Liver (tissue), 9 donors: ENCODE measurements around the gene SMU1. TPM values are rescaled to one million over a fixed set of nuclear protein-coding genes. Genes with fewer than 3 reads are reported as not detected.
A peak's percentile ranks its signal among the peaks of the same experiment; 100 is the strongest.

Experiments
- DNase-seq: peaks from one replicate; pipeline ENCODE4 v3.0.0-alpha.2; 2017; ENCODE audit warnings: low spot score
- H3K27ac ChIP-seq, 2 donors: one replicate each; pipeline ENCODE4 v1.7.0; 2013; ENCODE audit warnings: inconsistent platforms in 2 of 2, low read length in 2 of 2, control low read depth in 1 of 2, low read depth in 1 of 2, mild to moderate bottlenecking in 1 of 2
- H3K27me3 ChIP-seq, 4 donors: one replicate each; pipeline versions ENCODE4 v1.6.1 to v1.7.0; 2013; ENCODE audit warnings: low read length in 3 of 4, inconsistent platforms in 1 of 4, mild to moderate bottlenecking in 1 of 4, moderate library complexity in 1 of 4; ENCODE audit not compliant: control insufficient read depth in 4 of 4, insufficient read depth in 4 of 4
- H3K36me3 ChIP-seq, 4 donors: one replicate each; pipeline versions ENCODE4 v1.6.1 to v1.7.0; 2013; ENCODE audit warnings: low read length in 3 of 4, mild to moderate bottlenecking in 3 of 4, low read depth in 1 of 4, moderate library complexity in 1 of 4; ENCODE audit not compliant: control insufficient read depth in 4 of 4, insufficient read depth in 3 of 4
- H3K4me1 ChIP-seq, 4 donors: one replicate each; pipeline versions ENCODE4 v1.6.1 to v1.7.0; 2013; ENCODE audit warnings: low read length in 3 of 4, mild to moderate bottlenecking in 3 of 4, moderate library complexity in 1 of 4; ENCODE audit not compliant: control insufficient read depth in 4 of 4, insufficient read depth in 4 of 4
- H3K4me3 ChIP-seq, 3 donors: one replicate each; pipeline versions ENCODE4 v1.6.1 to v1.7.0; 2013; ENCODE audit warnings: low read length in 3 of 3, control low read depth in 1 of 3, low read depth in 1 of 3, mild to moderate bottlenecking in 1 of 3
- H3K9ac ChIP-seq, 2 donors: one replicate each; pipeline ENCODE4 v1.7.0; 2013; ENCODE audit warnings: low read length in 2 of 2, mild to moderate bottlenecking in 2 of 2, moderate library complexity in 2 of 2, control low read depth in 1 of 2, low read depth in 1 of 2
- H3K9me3 ChIP-seq, 4 donors: one replicate each; pipeline versions ENCODE4 v1.6.1 to v1.7.0; 2013; ENCODE audit warnings: low read length in 3 of 4; ENCODE audit not compliant: control insufficient read depth in 4 of 4
- EGR1 ChIP-seq, 2 donors: IDR thresholded peaks; 2 replicates each; pipeline ENCODE4 v1.6.1; 2016 to 2018; ENCODE audit warnings: antibody characterized with exemption in 2 of 2, low read depth in 2 of 2
- FOXA1 ChIP-seq: IDR thresholded peaks from 2 replicates; pipeline ENCODE4 v1.6.1; 2016; ENCODE audit warnings: antibody characterized with exemption
- FOXA2 ChIP-seq: IDR thresholded peaks from 2 replicates; pipeline ENCODE4 v1.6.1; 2016; ENCODE audit warnings: antibody characterized with exemption
- GABPA ChIP-seq, 2 donors: IDR thresholded peaks in 1 of 2; conservative IDR thresholded peaks in 1 of 2; 2 replicates each; pipeline ENCODE4 v1.6.1; 2016; ENCODE audit warnings: antibody characterized with exemption in 2 of 2, mild to moderate bottlenecking in 1 of 2, moderate library complexity in 1 of 2
- HNF4A ChIP-seq, 2 donors: conservative IDR thresholded peaks; 2 replicates each; pipeline ENCODE4 v1.6.1; 2016; ENCODE audit warnings: antibody characterized with exemption in 2 of 2, mild to moderate bottlenecking in 2 of 2
- HNF4G ChIP-seq: IDR thresholded peaks from 2 replicates; pipeline ENCODE4 v1.6.1; 2016; ENCODE audit warnings: antibody characterized with exemption
- JUND ChIP-seq, 2 donors: IDR thresholded peaks; 2 replicates each; pipeline ENCODE4 v1.6.1; 2016; ENCODE audit warnings: antibody characterized with exemption in 2 of 2
- NR2F2 ChIP-seq: IDR thresholded peaks from 2 replicates; pipeline ENCODE4 v1.6.1; 2016; ENCODE audit warnings: antibody characterized with exemption
- RAD21 ChIP-seq, 2 donors: IDR thresholded peaks; 2 replicates each; pipeline ENCODE4 v1.6.1; 2016; ENCODE audit warnings: antibody characterized with exemption in 2 of 2, mild to moderate bottlenecking in 2 of 2
- RXRA ChIP-seq, 2 donors: IDR thresholded peaks; 2 replicates each; pipeline ENCODE4 v1.6.1; 2017 to 2018; ENCODE audit warnings: antibody characterized with exemption in 2 of 2, mild to moderate bottlenecking in 1 of 2
- SP1 ChIP-seq: IDR thresholded peaks from 2 replicates; pipeline ENCODE4 v1.6.1; 2018; ENCODE audit warnings: antibody characterized with exemption, mild to moderate bottlenecking
- TAF1 ChIP-seq: conservative IDR thresholded peaks from 2 replicates; pipeline ENCODE4 v1.6.1; 2016; ENCODE audit warnings: antibody characterized with exemption, mild to moderate bottlenecking
- YY1 ChIP-seq: IDR thresholded peaks from 2 replicates; pipeline ENCODE4 v1.6.1; 2016; ENCODE audit warnings: antibody characterized with exemption, mild to moderate bottlenecking
- WGBS: extraction: QIAGEN DNeasy Blood & Tissue Kit; methylation state at CpG from one replicate; pipeline ENCODE4 v1.1.7; 2013; 5-methylcytosine and 5-hydroxymethylcytosine counted together
- polyA plus RNA-seq, 2 donors: library from polyadenylated mRNA; stranded (reverse) in 1 of 2; unstranded in 1 of 2; fragments of 200-250 nt in 1 of 2; fragments of >200 nt in 1 of 2; fragmentation: Nextera tagmentation in 1 of 2; extraction: Ambion mirVana in 1 of 2; gene quantifications; one replicate each; pipeline versions ENCODE4 v1.2.1 to v1.2.3, GENCODE V29; 2013 to 2015
- total RNA-seq, 2 donors: library from RNA; depleted of rRNA; stranded (reverse); fragments of >200 nt; gene quantifications; one replicate each; pipeline ENCODE4 v1.2.3, GENCODE V29; 2014
- TF ChIP-seq, protein P1 (sequence below): IDR thresholded peaks from 2 replicates; pipeline ENCODE4 v1.6.1; 2016; ENCODE audit warnings: antibody characterized with exemption, mild to moderate bottlenecking
- TF ChIP-seq, protein P2 (sequence below): IDR thresholded peaks from 2 replicates; pipeline ENCODE4 v1.6.1; 2016; ENCODE audit warnings: antibody characterized with exemption
- TF ChIP-seq, protein P3 (sequence below): IDR thresholded peaks from 2 replicates; pipeline ENCODE4 v1.6.1; 2016; ENCODE audit warnings: antibody characterized with exemption
- TF ChIP-seq, protein P4 (sequence below): IDR thresholded peaks from 2 replicates; pipeline ENCODE4 v1.6.1; 2016; ENCODE audit warnings: antibody characterized with exemption
- TF ChIP-seq, protein P5 (sequence below): fragments of 150-350 bp; IDR thresholded peaks from 2 replicates; pipeline ENCODE4 v1.5.1; 2017; ENCODE audit warnings: improper control_type of control experiment, low read depth, low read length; ENCODE audit not compliant: missing input control
- donor health status: healthy.
- donor health status: healthy.
- donor health status: healthy.
- donor health status: healthy.
- donor health status: healthy.

Gene SMU1
- total and polyA plus RNA-seq, 4 donors: 5.3 to 14.2 (median 9.5) TPM

DNA sequence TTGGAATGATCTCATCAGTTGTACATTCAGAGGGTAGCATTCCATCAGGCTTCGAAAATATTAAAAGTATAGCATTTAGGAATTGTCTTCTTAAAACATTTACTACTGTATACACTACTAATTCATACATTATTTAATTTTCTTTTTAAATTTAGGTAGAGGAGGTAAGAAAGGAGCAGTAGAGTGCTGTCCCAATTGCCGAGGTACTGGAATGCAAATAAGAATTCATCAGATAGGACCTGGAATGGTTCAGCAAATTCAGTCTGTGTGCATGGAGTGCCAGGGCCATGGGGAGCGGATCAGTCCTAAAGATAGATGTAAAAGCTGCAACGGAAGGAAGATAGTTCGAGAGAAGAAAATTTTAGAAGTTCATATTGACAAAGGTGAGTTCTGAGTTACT is 46.2 kb downstream of the SMU1 start:
- Histone ChIP-seq H3K4me1 (peaks cover 13 to 51% (median 48%) of the 10 kb centered on the region in 4 donors), H3K9me3 (no peaks in the 10 kb centered on the region), H3K36me3 (peaks cover 7 to 52% (median 46%) of the 10 kb centered on the region in 4 donors), H3K27ac (no peak overlapping the region), H3K4me3 (no peak overlapping the region), H3K9ac (no peak overlapping the region), H3K27me3 (no peaks in the 10 kb centered on the region)
- 82% methylated on average over 5 of the region's 5 CpGs for WGBS
- DNase-seq: no peak
- TF ChIP-seq JUND (IDR thresholded peaks at IDR 0.05): no peak
- TF ChIP-seq, protein P1, sequence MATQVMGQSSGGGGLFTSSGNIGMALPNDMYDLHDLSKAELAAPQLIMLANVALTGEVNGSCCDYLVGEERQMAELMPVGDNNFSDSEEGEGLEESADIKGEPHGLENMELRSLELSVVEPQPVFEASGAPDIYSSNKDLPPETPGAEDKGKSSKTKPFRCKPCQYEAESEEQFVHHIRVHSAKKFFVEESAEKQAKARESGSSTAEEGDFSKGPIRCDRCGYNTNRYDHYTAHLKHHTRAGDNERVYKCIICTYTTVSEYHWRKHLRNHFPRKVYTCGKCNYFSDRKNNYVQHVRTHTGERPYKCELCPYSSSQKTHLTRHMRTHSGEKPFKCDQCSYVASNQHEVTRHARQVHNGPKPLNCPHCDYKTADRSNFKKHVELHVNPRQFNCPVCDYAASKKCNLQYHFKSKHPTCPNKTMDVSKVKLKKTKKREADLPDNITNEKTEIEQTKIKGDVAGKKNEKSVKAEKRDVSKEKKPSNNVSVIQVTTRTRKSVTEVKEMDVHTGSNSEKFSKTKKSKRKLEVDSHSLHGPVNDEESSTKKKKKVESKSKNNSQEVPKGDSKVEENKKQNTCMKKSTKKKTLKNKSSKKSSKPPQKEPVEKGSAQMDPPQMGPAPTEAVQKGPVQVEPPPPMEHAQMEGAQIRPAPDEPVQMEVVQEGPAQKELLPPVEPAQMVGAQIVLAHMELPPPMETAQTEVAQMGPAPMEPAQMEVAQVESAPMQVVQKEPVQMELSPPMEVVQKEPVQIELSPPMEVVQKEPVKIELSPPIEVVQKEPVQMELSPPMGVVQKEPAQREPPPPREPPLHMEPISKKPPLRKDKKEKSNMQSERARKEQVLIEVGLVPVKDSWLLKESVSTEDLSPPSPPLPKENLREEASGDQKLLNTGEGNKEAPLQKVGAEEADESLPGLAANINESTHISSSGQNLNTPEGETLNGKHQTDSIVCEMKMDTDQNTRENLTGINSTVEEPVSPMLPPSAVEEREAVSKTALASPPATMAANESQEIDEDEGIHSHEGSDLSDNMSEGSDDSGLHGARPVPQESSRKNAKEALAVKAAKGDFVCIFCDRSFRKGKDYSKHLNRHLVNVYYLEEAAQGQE: peak; percentile 98

DNA sequence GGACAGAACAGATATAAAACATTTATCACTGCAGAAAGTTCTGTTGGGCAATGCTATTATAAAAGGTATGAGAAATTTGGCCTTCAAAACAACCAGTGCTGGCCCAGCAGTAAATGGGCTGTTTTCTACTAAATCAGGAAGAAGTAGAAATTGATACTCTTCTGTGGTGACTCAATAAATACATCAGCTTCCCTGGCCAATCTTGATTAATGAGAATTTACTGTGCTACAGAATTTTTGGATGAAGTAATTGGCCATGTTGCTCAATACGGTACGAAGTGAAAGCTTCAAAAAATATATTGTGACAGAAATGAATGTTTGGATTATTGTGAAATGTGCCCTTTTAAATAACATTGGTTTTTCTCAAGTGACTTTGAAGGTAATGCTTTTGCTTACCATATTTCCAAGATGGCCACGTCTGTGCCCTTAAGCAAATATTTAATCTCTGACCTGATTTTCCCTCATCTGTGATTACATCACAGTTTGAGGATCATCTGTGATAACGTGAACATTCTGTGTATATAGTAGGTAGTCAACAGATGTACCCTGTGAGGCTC is 47.2 kb downstream of the SMU1 start:
- Histone ChIP-seq H3K4me1 (peaks cover 13 to 52% (median 48%) of the 10 kb centered on the region in 4 donors), H3K27me3 (no peaks in the 10 kb centered on the region), H3K27ac (peak overlapping the region; percentile 68 to 89), H3K4me3 (peak overlapping the region in 2 of 3 donors; percentile 2 to 14), H3K36me3 (peaks cover 5 to 43% (median 37%) of the 10 kb centered on the region in 4 donors), H3K9me3 (no peaks in the 10 kb centered on the region), H3K9ac (no peak overlapping the region)
- TF ChIP-seq GABPA (IDR thresholded peaks at IDR 0.05 in 1 of 2, conservative IDR thresholded peaks at IDR 0.05 in 1 of 2) (peak in 1 of 2 donors; percentile 45), TAF1 (no peak), NR2F2 (no peak), FOXA1 (peak; percentile 40), RXRA (IDR thresholded peaks at IDR 0.05) (peak; percentile 87 to 93), SP1 (peak; percentile 69), RAD21 (IDR thresholded peaks at IDR 0.05) (no peak), HNF4G (peak; percentile 8), YY1 (peak; percentile 97), EGR1 (IDR thresholded peaks at IDR 0.05; ENCODE audit: low read depth in 2 of 2) (peak in 1 of 2 donors; percentile 41), HNF4A (conservative IDR thresholded peaks at IDR 0.05) (peak; percentile 87 to 88), FOXA2 (peak; percentile 48), JUND (IDR thresholded peaks at IDR 0.05) (peak; percentile 72 to 86)
- TF ChIP-seq, protein P2, sequence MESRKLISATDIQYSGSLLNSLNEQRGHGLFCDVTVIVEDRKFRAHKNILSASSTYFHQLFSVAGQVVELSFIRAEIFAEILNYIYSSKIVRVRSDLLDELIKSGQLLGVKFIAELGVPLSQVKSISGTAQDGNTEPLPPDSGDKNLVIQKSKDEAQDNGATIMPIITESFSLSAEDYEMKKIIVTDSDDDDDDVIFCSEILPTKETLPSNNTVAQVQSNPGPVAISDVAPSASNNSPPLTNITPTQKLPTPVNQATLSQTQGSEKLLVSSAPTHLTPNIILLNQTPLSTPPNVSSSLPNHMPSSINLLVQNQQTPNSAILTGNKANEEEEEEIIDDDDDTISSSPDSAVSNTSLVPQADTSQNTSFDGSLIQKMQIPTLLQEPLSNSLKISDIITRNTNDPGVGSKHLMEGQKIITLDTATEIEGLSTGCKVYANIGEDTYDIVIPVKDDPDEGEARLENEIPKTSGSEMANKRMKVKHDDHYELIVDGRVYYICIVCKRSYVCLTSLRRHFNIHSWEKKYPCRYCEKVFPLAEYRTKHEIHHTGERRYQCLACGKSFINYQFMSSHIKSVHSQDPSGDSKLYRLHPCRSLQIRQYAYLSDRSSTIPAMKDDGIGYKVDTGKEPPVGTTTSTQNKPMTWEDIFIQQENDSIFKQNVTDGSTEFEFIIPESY: peak; percentile 75
- TF ChIP-seq, protein P3, sequence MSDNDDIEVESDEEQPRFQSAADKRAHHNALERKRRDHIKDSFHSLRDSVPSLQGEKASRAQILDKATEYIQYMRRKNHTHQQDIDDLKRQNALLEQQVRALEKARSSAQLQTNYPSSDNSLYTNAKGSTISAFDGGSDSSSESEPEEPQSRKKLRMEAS: peak; percentile 75
- TF ChIP-seq, protein P4, sequence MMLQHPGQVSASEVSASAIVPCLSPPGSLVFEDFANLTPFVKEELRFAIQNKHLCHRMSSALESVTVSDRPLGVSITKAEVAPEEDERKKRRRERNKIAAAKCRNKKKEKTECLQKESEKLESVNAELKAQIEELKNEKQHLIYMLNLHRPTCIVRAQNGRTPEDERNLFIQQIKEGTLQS: peak; percentile 75
- TF ChIP-seq, protein P1: peak; percentile 57
- TF ChIP-seq, protein P5, sequence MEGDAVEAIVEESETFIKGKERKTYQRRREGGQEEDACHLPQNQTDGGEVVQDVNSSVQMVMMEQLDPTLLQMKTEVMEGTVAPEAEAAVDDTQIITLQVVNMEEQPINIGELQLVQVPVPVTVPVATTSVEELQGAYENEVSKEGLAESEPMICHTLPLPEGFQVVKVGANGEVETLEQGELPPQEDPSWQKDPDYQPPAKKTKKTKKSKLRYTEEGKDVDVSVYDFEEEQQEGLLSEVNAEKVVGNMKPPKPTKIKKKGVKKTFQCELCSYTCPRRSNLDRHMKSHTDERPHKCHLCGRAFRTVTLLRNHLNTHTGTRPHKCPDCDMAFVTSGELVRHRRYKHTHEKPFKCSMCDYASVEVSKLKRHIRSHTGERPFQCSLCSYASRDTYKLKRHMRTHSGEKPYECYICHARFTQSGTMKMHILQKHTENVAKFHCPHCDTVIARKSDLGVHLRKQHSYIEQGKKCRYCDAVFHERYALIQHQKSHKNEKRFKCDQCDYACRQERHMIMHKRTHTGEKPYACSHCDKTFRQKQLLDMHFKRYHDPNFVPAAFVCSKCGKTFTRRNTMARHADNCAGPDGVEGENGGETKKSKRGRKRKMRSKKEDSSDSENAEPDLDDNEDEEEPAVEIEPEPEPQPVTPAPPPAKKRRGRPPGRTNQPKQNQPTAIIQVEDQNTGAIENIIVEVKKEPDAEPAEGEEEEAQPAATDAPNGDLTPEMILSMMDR: no peak
- DNase-seq: no peak
- 11% methylated on average over 4 of the region's 4 CpGs for WGBS
